Esophagus squamous epithelium (tissue), 4 donors: Measurements from ENCODE around the gene LRIT3. TPM values are rescaled to one million over a fixed set of nuclear protein-coding genes. Genes with fewer than 3 reads are reported as not detected.

Source experiments
- total RNA-seq, 4 donors: library from RNA; depleted of rRNA; stranded (reverse); fragments of >200 nt; gene quantifications; one replicate each; pipeline ENCODE4 v1.1.0, GENCODE V29; 2016

The LRIT3 gene
- total RNA-seq, 4 donors from 2014 or later = 0.15 to 0.38 TPM; not detected in 2

Other genes starting within 250 kb of the LRIT3 start
- 10 to 100 TPM in 3 of 4 donors, 1 to 10 TPM in 1; 7.0 to 21.9 (median 15.4) TPM for gene CASP6, start 144.7 kb upstream of the LRIT3 start, total RNA-seq
- 10 to 100 TPM; 10.8 to 66.6 (median 25.2) TPM for gene PLA2G12A, start 118.0 kb upstream of the LRIT3 start, total RNA-seq
- 10 to 100 TPM in 2 of 4 donors, 1 to 10 TPM in 2; 6.1 to 45.1 (median 11.0) TPM for gene CFI, start 46.1 kb upstream of the LRIT3 start, total RNA-seq
- gene GAR1, start 32.3 kb upstream of the LRIT3 start, total RNA-seq = 10 to 100 TPM in 3 of 4 donors, 1 to 10 TPM in 1; 5.9 to 14.2 (median 11.3) TPM
- gene RRH, start 20.1 kb upstream of the LRIT3 start, total RNA-seq = under 1 TPM in 2 of 4 donors, not detected in 2; 0.18 to 0.19 TPM
- gene EGF, start 64.8 kb downstream of the LRIT3 start, total RNA-seq = under 1 TPM; 0.19 to 0.70 (median 0.47) TPM